GM23338 (cell line): Measurements from ENCODE around the gene KCNA2. TPM values are rescaled to one million over a fixed set of nuclear protein-coding genes. Genes with fewer than 3 reads are reported as not detected.

Experiments
- ATAC-seq: fragments of 200-7000 bp; cut with Tn5 transposase; 3 replicates; pipeline ENCODE4 v1.9.1; 2020
- DNase-seq: peaks from one replicate; pipeline ENCODE4 v3.0.0-alpha.2; 2015; ENCODE audit warnings: low spot score
- H2AFZ ChIP-seq: fragments of 200-600 bp; sonication (generic); 2 replicates; pipeline ENCODE4 v1.8.0; 2016; ENCODE audit warnings: antibody characterized with exemption, mild to moderate bottlenecking, moderate library complexity
- H3F3A ChIP-seq: fragments of 200-600 bp; sonication (generic); replicated peaks from 2 replicates; pipeline ENCODE4 v1.8.0; 2017; ENCODE audit warnings: antibody characterized with exemption, mixed run types, low read depth
- H3K27ac ChIP-seq: fragments of 200-600 bp; sonication (generic); 2 replicates; pipeline ENCODE4 v1.6.1; 2016; ENCODE audit warnings: low read depth
- H3K27me3 ChIP-seq: fragments of 200-600 bp; sonication (generic); 2 replicates; pipeline ENCODE4 v1.8.0; 2016; ENCODE audit warnings: mild to moderate bottlenecking, mixed run types, moderate library complexity; ENCODE audit not compliant: insufficient read depth
- H3K36me3 ChIP-seq: fragments of 200-600 bp; sonication (generic); 2 replicates; pipeline ENCODE4 v1.8.0; 2016; ENCODE audit warnings: mild to moderate bottlenecking; ENCODE audit not compliant: insufficient read depth
- H3K4me1 ChIP-seq: fragments of 200-600 bp; sonication (generic); 2 replicates; pipeline ENCODE4 v1.8.0; 2016; ENCODE audit warnings: mild to moderate bottlenecking, moderate library complexity; ENCODE audit not compliant: insufficient read depth
- H3K4me2 ChIP-seq: fragments of 200-600 bp; sonication (generic); 2 replicates; pipeline ENCODE4 v1.7.1; 2017; ENCODE audit warnings: mixed run types
- H3K4me3 ChIP-seq: fragments of 200-600 bp; sonication (generic); 2 replicates; pipeline ENCODE4 v1.6.1; 2016; ENCODE audit warnings: mixed run types
- H3K79me2 ChIP-seq: fragments of 200-600 bp; sonication (generic); replicated peaks from 2 replicates; pipeline ENCODE4 v1.8.0; 2017; ENCODE audit warnings: mild to moderate bottlenecking; ENCODE audit not compliant: insufficient read depth
- H3K9me2 ChIP-seq: fragments of 200-600 bp; sonication (generic); 2 replicates; pipeline ENCODE4 v1.8.0; 2017; ENCODE audit not compliant: insufficient read depth
- H4K20me1 ChIP-seq: fragments of 200-600 bp; sonication (generic); replicated peaks from 2 replicates; pipeline ENCODE4 v1.8.0; 2017; ENCODE audit warnings: mild to moderate bottlenecking; ENCODE audit not compliant: insufficient read depth
- H3K27ac Mint-ChIP-seq: 2 replicates; pipeline ENCODE4 v1.8.0; 2020; ENCODE audit warnings: inconsistent platforms, mild to moderate bottlenecking, moderate library complexity, mixed read lengths
- H3K27me3 Mint-ChIP-seq: 3 replicates; pipeline ENCODE4 v1.8.0; 2022; ENCODE audit warnings: low read depth, mild to moderate bottlenecking, moderate library complexity, mixed read lengths, inconsistent platforms; ENCODE audit not compliant: insufficient read depth, poor library complexity
- H3K36me3 Mint-ChIP-seq: 3 replicates; pipeline ENCODE4 v1.8.0; 2021; ENCODE audit warnings: low read depth, mild to moderate bottlenecking, inconsistent platforms, moderate library complexity, mixed read lengths
- H3K4me1 Mint-ChIP-seq: 3 replicates; pipeline ENCODE4 v1.8.0; 2020; ENCODE audit warnings: mild to moderate bottlenecking, inconsistent platforms, mixed read lengths
- H3K4me3 Mint-ChIP-seq: 3 replicates; pipeline ENCODE4 v1.8.0; 2021; ENCODE audit warnings: moderate library complexity, mild to moderate bottlenecking, inconsistent platforms, mixed read lengths
- H3K9me3 Mint-ChIP-seq: 3 replicates; pipeline ENCODE4 v1.8.0; 2020; ENCODE audit warnings: moderate library complexity, mild to moderate bottlenecking, inconsistent platforms, mixed read lengths
- CREB1 ChIP-seq: fragments of 250-450 bp; sonication (Bioruptor Pico); IDR thresholded peaks from 2 replicates; pipeline ENCODE4 v1.5.0; 2020; ENCODE audit warnings: low read depth, mild to moderate bottlenecking, moderate library complexity
- CTCF ChIP-seq, 2 experiments: fragments of 200-600 bp in 1 of 2; sonication (generic) in 1 of 2; conservative IDR thresholded peaks; 2 replicates each; pipeline versions ENCODE4 v1.5.1 to v1.6.1; 2016 to 2017; ENCODE audit warnings: antibody characterized with exemption in 2 of 2, low read depth in 2 of 2, mild to moderate bottlenecking in 2 of 2, moderate library complexity in 1 of 2
- EZH2 ChIP-seq: fragments of 200-600 bp; sonication (generic); IDR thresholded peaks from one replicate; pipeline ENCODE4 v1.8.0; 2017; ENCODE audit warnings: antibody characterized with exemption, mild to moderate bottlenecking, low read depth; ENCODE audit not compliant: unreplicated experiment
- EZH2phosphoT487 ChIP-seq: fragments of 200-600 bp; sonication (generic); IDR thresholded peaks from one replicate; pipeline ENCODE4 v1.8.1; 2018; ENCODE audit warnings: antibody characterized with exemption; ENCODE audit not compliant: unreplicated experiment
- JUNB ChIP-seq: IDR thresholded peaks from one replicate; pipeline ENCODE4 v1.6.1; 2016; ENCODE audit warnings: antibody characterized with exemption; ENCODE audit not compliant: unreplicated experiment
- NANOG ChIP-seq: IDR thresholded peaks from 2 replicates; pipeline ENCODE4 v1.6.1; 2016; ENCODE audit warnings: antibody characterized with exemption, borderline replicate concordance
- POLR2AphosphoS5 ChIP-seq: IDR thresholded peaks from 2 replicates; pipeline ENCODE4 v1.6.1; 2016; ENCODE audit warnings: antibody characterized with exemption, low read depth
- STAT1 ChIP-seq: IDR thresholded peaks from one replicate; pipeline ENCODE4 v1.6.1; 2016; ENCODE audit warnings: antibody characterized with exemption; ENCODE audit not compliant: unreplicated experiment
- ZNF114 ChIP-seq: fragments of 250-450 bp; sonication (Bioruptor Pico); IDR thresholded peaks from 2 replicates; pipeline ENCODE4 v1.5.0; 2020; ENCODE audit warnings: mild to moderate bottlenecking, moderate library complexity
- ZNF331 ChIP-seq: fragments of 250-450 bp; sonication (Bioruptor Pico); IDR thresholded peaks from 2 replicates; pipeline ENCODE4 v1.5.0; 2020; ENCODE audit warnings: low read depth, mild to moderate bottlenecking, moderate library complexity
- polyA plus RNA-seq: library from polyadenylated mRNA; unstranded; fragments of >200 nt; fragmentation: Nextera tagmentation; extraction: Ambion mirVana; gene quantifications from 2 replicates; pipeline ENCODE4 v1.2.1, GENCODE V29; 2016
- total RNA-seq: library from RNA; depleted of rRNA; stranded (reverse); fragments of >200 nt; shearing (Covaris generic); gene quantifications from 2 replicates; pipeline ENCODE4 v1.2.3, GENCODE V29; 2014
- TF ChIP-seq, protein P1 (sequence below): IDR thresholded peaks from 2 replicates; pipeline ENCODE4 v1.6.1; 2016; ENCODE audit warnings: antibody characterized with exemption
- TF ChIP-seq, protein P2 (sequence below): fragments of 250-450 bp; sonication (Bioruptor Pico); IDR thresholded peaks from 2 replicates; pipeline ENCODE4 v1.5.0; 2020; ENCODE audit warnings: mild to moderate bottlenecking, moderate library complexity
- TF ChIP-seq, protein P3 (sequence below): IDR thresholded peaks from one replicate; pipeline ENCODE4 v1.6.1; 2018; ENCODE audit warnings: antibody characterized with exemption; ENCODE audit not compliant: unreplicated experiment

Gene KCNA2
- total and polyA plus RNA-seq, 2 experiments from 2014 or later = 0.11 to 1.5 TPM

GRCh38 chr1:110597966-110598365 is 8.2 kb downstream of the KCNA2 start:
- no peaks in the 10 kb centered on the region for H3K4me1 ChIP-seq
- no peaks in the 10 kb centered on the region for H3K79me2 ChIP-seq
- H3K27ac ChIP-seq = no peak overlapping the region
- peaks cover 7% of the 10 kb centered on the region for H3K27me3 Mint-ChIP-seq
- H2AFZ ChIP-seq = no peak overlapping the region
- no peak overlapping the region for H3K4me3 Mint-ChIP-seq
- no peak overlapping the region for H3K27ac Mint-ChIP-seq
- peaks cover 8% of the 10 kb centered on the region; the same call in 2 of the 3 replicates for H3K4me1 Mint-ChIP-seq
- no peaks in the 10 kb centered on the region for H3K36me3 ChIP-seq
- H3K27me3 ChIP-seq = peaks cover under 1% of the 10 kb centered on the region; the same call in 1 of the 2 replicates
- TF ChIP-seq ZNF331 (CRISPR knock-in tag) = no peak
- TF ChIP-seq EZH2 = no peak
- no peak for TF ChIP-seq EZH2phosphoT487
- TF ChIP-seq POLR2AphosphoS5 = no peak
- TF ChIP-seq, protein P1, sequence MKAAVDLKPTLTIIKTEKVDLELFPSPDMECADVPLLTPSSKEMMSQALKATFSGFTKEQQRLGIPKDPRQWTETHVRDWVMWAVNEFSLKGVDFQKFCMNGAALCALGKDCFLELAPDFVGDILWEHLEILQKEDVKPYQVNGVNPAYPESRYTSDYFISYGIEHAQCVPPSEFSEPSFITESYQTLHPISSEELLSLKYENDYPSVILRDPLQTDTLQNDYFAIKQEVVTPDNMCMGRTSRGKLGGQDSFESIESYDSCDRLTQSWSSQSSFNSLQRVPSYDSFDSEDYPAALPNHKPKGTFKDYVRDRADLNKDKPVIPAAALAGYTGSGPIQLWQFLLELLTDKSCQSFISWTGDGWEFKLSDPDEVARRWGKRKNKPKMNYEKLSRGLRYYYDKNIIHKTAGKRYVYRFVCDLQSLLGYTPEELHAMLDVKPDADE = no peak
- no peak for TF ChIP-seq ZNF114 (CRISPR knock-in tag)
- TF ChIP-seq, protein P2, sequence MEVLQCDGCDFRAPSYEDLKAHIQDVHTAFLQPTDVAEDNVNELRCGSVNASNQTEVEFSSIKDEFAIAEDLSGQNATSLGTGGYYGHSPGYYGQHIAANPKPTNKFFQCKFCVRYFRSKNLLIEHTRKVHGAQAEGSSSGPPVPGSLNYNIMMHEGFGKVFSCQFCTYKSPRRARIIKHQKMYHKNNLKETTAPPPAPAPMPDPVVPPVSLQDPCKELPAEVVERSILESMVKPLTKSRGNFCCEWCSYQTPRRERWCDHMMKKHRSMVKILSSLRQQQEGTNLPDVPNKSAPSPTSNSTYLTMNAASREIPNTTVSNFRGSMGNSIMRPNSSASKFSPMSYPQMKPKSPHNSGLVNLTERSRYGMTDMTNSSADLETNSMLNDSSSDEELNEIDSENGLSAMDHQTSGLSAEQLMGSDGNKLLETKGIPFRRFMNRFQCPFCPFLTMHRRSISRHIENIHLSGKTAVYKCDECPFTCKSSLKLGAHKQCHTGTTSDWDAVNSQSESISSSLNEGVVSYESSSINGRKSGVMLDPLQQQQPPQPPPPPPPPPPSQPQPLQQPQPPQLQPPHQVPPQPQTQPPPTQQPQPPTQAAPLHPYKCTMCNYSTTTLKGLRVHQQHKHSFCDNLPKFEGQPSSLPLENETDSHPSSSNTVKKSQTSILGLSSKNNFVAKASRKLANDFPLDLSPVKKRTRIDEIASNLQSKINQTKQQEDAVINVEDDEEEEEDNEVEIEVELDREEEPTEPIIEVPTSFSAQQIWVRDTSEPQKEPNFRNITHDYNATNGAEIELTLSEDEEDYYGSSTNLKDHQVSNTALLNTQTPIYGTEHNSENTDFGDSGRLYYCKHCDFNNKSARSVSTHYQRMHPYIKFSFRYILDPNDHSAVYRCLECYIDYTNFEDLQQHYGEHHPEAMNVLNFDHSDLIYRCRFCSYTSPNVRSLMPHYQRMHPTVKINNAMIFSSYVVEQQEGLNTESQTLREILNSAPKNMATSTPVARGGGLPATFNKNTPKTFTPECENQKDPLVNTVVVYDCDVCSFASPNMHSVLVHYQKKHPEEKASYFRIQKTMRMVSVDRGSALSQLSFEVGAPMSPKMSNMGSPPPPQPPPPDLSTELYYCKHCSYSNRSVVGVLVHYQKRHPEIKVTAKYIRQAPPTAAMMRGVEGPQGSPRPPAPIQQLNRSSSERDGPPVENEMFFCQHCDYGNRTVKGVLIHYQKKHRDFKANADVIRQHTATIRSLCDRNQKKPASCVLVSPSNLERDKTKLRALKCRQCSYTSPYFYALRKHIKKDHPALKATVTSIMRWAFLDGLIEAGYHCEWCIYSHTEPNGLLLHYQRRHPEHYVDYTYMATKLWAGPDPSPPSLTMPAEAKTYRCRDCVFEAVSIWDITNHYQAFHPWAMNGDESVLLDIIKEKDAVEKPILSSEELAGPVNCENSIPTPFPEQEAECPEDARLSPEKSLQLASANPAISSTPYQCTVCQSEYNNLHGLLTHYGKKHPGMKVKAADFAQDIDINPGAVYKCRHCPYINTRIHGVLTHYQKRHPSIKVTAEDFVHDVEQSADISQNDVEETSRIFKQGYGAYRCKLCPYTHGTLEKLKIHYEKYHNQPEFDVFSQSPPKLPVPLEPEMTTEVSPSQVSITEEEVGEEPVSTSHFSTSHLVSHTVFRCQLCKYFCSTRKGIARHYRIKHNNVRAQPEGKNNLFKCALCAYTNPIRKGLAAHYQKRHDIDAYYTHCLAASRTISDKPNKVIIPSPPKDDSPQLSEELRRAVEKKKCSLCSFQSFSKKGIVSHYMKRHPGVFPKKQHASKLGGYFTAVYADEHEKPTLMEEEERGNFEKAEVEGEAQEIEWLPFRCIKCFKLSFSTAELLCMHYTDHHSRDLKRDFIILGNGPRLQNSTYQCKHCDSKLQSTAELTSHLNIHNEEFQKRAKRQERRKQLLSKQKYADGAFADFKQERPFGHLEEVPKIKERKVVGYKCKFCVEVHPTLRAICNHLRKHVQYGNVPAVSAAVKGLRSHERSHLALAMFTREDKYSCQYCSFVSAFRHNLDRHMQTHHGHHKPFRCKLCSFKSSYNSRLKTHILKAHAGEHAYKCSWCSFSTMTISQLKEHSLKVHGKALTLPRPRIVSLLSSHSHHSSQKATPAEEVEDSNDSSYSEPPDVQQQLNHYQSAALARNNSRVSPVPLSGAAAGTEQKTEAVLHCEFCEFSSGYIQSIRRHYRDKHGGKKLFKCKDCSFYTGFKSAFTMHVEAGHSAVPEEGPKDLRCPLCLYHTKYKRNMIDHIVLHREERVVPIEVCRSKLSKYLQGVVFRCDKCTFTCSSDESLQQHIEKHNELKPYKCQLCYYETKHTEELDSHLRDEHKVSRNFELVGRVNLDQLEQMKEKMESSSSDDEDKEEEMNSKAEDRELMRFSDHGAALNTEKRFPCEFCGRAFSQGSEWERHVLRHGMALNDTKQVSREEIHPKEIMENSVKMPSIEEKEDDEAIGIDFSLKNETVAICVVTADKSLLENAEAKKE = no peak
- no peak for TF ChIP-seq CTCF (conservative IDR thresholded peaks at IDR 0.05; ENCODE audit: low read depth in 2 of 2)
- TF ChIP-seq STAT1 = no peak
- TF ChIP-seq CREB1 = no peak
- TF ChIP-seq NANOG = no peak
- TF ChIP-seq, protein P3, sequence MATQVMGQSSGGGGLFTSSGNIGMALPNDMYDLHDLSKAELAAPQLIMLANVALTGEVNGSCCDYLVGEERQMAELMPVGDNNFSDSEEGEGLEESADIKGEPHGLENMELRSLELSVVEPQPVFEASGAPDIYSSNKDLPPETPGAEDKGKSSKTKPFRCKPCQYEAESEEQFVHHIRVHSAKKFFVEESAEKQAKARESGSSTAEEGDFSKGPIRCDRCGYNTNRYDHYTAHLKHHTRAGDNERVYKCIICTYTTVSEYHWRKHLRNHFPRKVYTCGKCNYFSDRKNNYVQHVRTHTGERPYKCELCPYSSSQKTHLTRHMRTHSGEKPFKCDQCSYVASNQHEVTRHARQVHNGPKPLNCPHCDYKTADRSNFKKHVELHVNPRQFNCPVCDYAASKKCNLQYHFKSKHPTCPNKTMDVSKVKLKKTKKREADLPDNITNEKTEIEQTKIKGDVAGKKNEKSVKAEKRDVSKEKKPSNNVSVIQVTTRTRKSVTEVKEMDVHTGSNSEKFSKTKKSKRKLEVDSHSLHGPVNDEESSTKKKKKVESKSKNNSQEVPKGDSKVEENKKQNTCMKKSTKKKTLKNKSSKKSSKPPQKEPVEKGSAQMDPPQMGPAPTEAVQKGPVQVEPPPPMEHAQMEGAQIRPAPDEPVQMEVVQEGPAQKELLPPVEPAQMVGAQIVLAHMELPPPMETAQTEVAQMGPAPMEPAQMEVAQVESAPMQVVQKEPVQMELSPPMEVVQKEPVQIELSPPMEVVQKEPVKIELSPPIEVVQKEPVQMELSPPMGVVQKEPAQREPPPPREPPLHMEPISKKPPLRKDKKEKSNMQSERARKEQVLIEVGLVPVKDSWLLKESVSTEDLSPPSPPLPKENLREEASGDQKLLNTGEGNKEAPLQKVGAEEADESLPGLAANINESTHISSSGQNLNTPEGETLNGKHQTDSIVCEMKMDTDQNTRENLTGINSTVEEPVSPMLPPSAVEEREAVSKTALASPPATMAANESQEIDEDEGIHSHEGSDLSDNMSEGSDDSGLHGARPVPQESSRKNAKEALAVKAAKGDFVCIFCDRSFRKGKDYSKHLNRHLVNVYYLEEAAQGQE = no peak
- no peak for TF ChIP-seq JUNB
- H3K9me3 Mint-ChIP-seq = no peaks in the 10 kb centered on the region
- no peak overlapping the region for H3K4me3 ChIP-seq
- H3K4me2 ChIP-seq = no peak overlapping the region
- no peaks in the 10 kb centered on the region for H3F3A ChIP-seq
- no peaks in the 10 kb centered on the region for H4K20me1 ChIP-seq
- ATAC-seq (no peak), DNase-seq (no peak)
- H3K9me2 ChIP-seq = no peaks in the 10 kb centered on the region
- H3K36me3 Mint-ChIP-seq = no peaks in the 10 kb centered on the region
